Measurements from ENCODE around the gene ADPGK. TPM values are rescaled to one million over a fixed set of nuclear protein-coding genes. Genes with fewer than 3 reads are reported as not detected.
A peak's percentile ranks its signal among the peaks of the same experiment; 100 is the strongest.

Gene ADPGK
- total RNA-seq, 1 donor from 2014 or later, result 54.4 TPM

DNA sequence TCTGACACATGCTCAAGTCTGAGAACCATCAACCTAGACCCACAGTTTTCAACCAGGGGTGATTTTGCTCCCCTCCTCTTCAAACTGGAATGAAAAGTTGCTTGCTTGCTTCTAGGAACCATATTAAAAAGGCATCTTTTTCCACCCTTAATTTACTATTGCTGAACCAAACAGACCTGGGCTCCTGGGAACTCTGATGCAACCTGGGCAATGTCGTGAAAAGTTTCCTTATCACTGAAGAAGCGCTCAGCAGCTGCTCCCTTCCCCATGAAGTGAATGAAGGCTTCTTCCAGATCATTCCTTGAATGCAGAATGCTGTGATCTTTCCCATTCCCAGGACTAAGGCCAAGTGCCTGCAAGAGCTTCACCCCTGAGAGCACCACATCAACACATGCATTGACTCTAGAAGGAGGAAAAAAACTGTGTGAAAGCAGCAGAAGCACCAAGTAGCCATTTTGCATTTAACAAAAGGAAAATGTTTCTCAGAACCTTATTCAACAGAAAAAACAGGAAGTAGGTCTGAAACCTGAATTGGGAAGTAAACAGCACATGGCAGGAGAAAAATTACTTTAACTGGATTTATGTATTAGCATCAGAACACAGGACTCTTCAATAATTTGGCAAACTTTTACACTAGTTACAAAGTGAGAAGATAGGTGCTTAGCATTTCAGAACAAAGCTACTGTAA, 8.7 kb downstream of the ADPGK start:
- no peaks in the 10 kb centered on the region for H3K9me3 Mint-ChIP-seq
- peaks cover 20% of the 10 kb centered on the region for H3K36me3 Mint-ChIP-seq
- H3K27me3 Mint-ChIP-seq (ENCODE audit: low read depth), result no peaks in the 10 kb centered on the region
- H3K27ac Mint-ChIP-seq, result no peak overlapping the region
- TF ChIP-seq, protein P1, sequence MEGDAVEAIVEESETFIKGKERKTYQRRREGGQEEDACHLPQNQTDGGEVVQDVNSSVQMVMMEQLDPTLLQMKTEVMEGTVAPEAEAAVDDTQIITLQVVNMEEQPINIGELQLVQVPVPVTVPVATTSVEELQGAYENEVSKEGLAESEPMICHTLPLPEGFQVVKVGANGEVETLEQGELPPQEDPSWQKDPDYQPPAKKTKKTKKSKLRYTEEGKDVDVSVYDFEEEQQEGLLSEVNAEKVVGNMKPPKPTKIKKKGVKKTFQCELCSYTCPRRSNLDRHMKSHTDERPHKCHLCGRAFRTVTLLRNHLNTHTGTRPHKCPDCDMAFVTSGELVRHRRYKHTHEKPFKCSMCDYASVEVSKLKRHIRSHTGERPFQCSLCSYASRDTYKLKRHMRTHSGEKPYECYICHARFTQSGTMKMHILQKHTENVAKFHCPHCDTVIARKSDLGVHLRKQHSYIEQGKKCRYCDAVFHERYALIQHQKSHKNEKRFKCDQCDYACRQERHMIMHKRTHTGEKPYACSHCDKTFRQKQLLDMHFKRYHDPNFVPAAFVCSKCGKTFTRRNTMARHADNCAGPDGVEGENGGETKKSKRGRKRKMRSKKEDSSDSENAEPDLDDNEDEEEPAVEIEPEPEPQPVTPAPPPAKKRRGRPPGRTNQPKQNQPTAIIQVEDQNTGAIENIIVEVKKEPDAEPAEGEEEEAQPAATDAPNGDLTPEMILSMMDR (IDR thresholded peaks at IDR 0.05; ENCODE audit: unreplicated experiment), result no peak
- no peak overlapping the region for H3K4me3 Mint-ChIP-seq
- no peak for DNase-seq (ENCODE audit: low spot score in 2 of 2, unreplicated experiment in 2 of 2)
- H3K4me1 Mint-ChIP-seq, result no peaks in the 10 kb centered on the region

DNA sequence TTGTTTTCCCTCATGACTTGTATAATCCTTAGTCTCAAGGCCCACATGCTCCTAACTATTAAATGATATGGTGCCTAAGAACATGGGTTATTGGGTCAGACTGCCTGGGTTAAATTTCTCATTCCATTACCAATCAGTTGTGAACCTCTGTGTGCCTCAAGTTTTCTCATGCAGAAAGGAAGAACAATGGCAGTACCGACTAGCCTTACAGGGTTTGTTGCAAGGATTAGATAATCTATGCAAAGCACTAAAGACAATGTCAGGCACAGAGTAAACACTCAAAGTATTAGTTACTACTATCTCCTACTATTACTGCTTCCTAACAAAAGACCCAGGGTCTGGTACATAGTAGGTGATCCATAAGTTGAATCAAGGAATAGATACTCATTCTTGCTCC, 12.2 kb downstream of the ADPGK start:
- TF ChIP-seq, protein P1 (IDR thresholded peaks at IDR 0.05; ENCODE audit: unreplicated experiment), result no peak
- Mint-ChIP-seq H3K9me3 (peaks cover 17% of the 10 kb centered on the region), H3K36me3 (peaks cover 53% of the 10 kb centered on the region), H3K27me3 (ENCODE audit: low read depth) (no peaks in the 10 kb centered on the region), H3K27ac (no peak overlapping the region), H3K4me3 (no peak overlapping the region), H3K4me1 (no peaks in the 10 kb centered on the region)
- DNase-seq (ENCODE audit: low spot score in 2 of 2, unreplicated experiment in 2 of 2), result no peak

DNA sequence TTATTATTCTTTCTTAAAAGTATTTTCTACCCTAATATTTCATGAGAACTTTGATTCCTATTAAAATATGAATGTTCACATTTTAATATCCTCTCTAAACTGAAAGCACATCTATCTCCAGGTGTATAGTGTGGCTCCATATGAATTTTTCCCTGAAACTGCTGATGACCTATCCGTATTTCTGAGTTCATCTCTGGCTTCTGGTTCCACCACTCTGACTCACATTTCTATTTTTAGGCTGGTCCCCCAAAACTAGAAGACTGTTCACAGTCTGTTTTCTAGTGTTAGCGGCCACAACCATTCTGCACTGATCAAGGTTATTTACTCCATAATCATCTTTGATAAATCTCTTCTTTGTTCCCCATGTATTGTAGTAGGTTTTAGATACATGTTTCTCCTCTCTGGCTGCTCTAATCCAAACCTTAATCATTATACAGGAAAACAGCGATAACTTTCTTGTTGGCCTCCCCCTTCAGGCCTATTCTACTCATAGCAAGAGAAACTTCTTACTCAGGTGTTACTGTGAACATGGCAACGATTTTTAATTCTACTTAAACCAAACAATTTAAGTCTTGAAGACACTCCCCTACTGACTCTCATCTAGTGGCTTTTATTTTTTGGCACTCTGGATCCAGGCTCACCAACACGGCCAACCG, 12.8 kb downstream of the ADPGK start:
- TF ChIP-seq, protein P1 (IDR thresholded peaks at IDR 0.05; ENCODE audit: unreplicated experiment), result peak; percentile 13
- no peak overlapping the region for H3K27ac Mint-ChIP-seq
- H3K4me1 Mint-ChIP-seq, result no peaks in the 10 kb centered on the region
- H3K36me3 Mint-ChIP-seq, result peaks cover 57% of the 10 kb centered on the region
- no peaks in the 10 kb centered on the region for H3K27me3 Mint-ChIP-seq (ENCODE audit: low read depth)
- H3K9me3 Mint-ChIP-seq, result peaks cover 20% of the 10 kb centered on the region
- DNase-seq (ENCODE audit: low spot score in 2 of 2, unreplicated experiment in 2 of 2), result no peak
- no peak overlapping the region for H3K4me3 Mint-ChIP-seq

DNA sequence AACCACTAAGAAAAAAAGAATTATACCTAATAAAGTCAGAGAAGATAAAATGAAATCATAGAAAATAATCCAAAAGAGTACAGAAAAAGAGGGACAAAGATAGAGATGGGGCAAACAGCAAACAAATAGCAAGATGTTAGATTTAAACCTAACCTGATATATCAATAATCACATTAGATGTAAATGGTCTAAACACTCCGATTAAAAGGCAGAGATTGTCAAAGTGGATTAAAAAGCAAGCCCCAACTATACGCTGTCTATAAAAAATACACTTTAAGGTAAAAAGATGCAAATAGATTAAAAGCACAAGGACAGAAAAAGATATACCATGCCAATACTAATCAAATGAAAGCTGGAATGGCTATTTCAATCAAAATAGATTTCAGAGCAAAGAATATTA, 16.8 kb downstream of the ADPGK start:
- no peak overlapping the region for H3K27ac Mint-ChIP-seq
- H3K4me3 Mint-ChIP-seq, result no peak overlapping the region
- peaks cover 62% of the 10 kb centered on the region for H3K36me3 Mint-ChIP-seq
- DNase-seq (ENCODE audit: low spot score in 2 of 2, unreplicated experiment in 2 of 2), result no peak
- H3K27me3 Mint-ChIP-seq (ENCODE audit: low read depth), result no peaks in the 10 kb centered on the region
- TF ChIP-seq, protein P1 (IDR thresholded peaks at IDR 0.05; ENCODE audit: unreplicated experiment), result no peak
- peaks cover 24% of the 10 kb centered on the region for H3K9me3 Mint-ChIP-seq
- no peaks in the 10 kb centered on the region for H3K4me1 Mint-ChIP-seq

DNA sequence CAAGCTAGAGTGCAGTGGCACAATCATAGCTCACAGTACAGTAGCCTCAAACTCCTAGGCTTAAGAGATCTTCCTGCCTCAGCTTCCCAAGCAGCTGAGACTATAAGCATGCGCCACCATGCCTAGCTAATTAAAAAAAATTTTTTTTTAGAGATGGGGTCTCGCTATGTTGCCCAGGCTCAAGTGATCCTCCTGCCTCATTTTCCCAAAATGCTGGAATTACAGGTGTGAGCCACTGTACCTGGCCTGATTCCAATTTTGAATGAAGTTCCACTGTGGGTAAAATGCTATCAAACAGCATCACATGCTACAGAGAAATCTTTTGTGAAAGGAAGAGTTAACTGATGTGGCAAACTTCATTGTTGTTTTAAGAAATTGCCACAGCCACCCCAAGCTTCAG, 17.5 kb downstream of the ADPGK start:
- H3K36me3 Mint-ChIP-seq, result peaks cover 57% of the 10 kb centered on the region
- no peak overlapping the region for H3K27ac Mint-ChIP-seq
- DNase-seq (ENCODE audit: low spot score in 2 of 2, unreplicated experiment in 2 of 2), result no peak
- H3K9me3 Mint-ChIP-seq, result peaks cover 24% of the 10 kb centered on the region
- no peaks in the 10 kb centered on the region for H3K4me1 Mint-ChIP-seq
- TF ChIP-seq, protein P1 (IDR thresholded peaks at IDR 0.05; ENCODE audit: unreplicated experiment), result no peak
- no peaks in the 10 kb centered on the region for H3K27me3 Mint-ChIP-seq (ENCODE audit: low read depth)
- no peak overlapping the region for H3K4me3 Mint-ChIP-seq
